Activated CD4-positive, alpha-beta T cell treated with anti-CD3 and anti-CD28 coated beads, Interleukin-2, amount 50 U/mL, for 24 hours (primary cell): ENCODE results near the gene STX8.
"Not testable (repeated sequence)": the region's sequence is repeated elsewhere in the genome, so short reads cannot be mapped to it uniquely, and the experiment has no call there.

ENCODE experiments used
- DNase-seq, 2 donors: peaks; one replicate each; pipeline ENCODE4 v3.0.0-alpha.2; 2020; ENCODE audit warnings: low read depth in 1 of 2, low spot score in 1 of 2

The STX8 gene

GRCh38 chr17:9512323-9513168 is 63.1 kb downstream of the STX8 start:
- no peak for DNase-seq

GRCh38 chr17:9509236-9509816 is 66.3 kb downstream of the STX8 start:
- DNase-seq, result no peak

GRCh38 chr17:9499041-9499440 is 76.6 kb downstream of the STX8 start:
- DNase-seq, result no peak

GRCh38 chr17:9498490-9498889 is 77.1 kb downstream of the STX8 start:
- no peak for DNase-seq

- no peak for DNase-seq
These were observed 87.1 kb downstream of the STX8 start for GRCh38 chr17:9488556-9488955.

- no peak for DNase-seq
These were observed 88.2 kb downstream of the STX8 start for GRCh38 chr17:9487406-9487805.

- no peak for DNase-seq
These were observed 90.8 kb downstream of the STX8 start for GRCh38 chr17:9484789-9485188.

- no peak for DNase-seq
These were observed 95.7 kb downstream of the STX8 start for GRCh38 chr17:9479964-9480363.

- DNase-seq, result no peak
These were observed 96.7 kb downstream of the STX8 start for GRCh38 chr17:9478889-9479288.

GRCh38 chr17:9475101-9475658 is 100.4 kb downstream of the STX8 start:
- no peak for DNase-seq

- DNase-seq, result no peak
These were observed 101.9 kb downstream of the STX8 start for GRCh38 chr17:9473711-9474110.

- DNase-seq, result no peak
These were observed 103.1 kb downstream of the STX8 start for GRCh38 chr17:9472541-9472940.

GRCh38 chr17:9472094-9472493 is 103.5 kb downstream of the STX8 start:
- no peak for DNase-seq

- no peak for DNase-seq
These were observed 105.4 kb downstream of the STX8 start for GRCh38 chr17:9470171-9470570.

GRCh38 chr17:9468937-9469336 is 106.7 kb downstream of the STX8 start:
- DNase-seq, result no peak

- DNase-seq, result no peak
These were observed 107.1 kb downstream of the STX8 start for GRCh38 chr17:9468532-9468931.

GRCh38 chr17:9467518-9467917 is 108.1 kb downstream of the STX8 start:
- DNase-seq, result no peak

- DNase-seq, result no peak
These were observed 110.3 kb downstream of the STX8 start for GRCh38 chr17:9465210-9465921.

GRCh38 chr17:9457005-9457404 is 118.6 kb downstream of the STX8 start:
- no peak for DNase-seq

GRCh38 chr17:9456330-9456729 is 119.3 kb downstream of the STX8 start:
- no peak for DNase-seq

GRCh38 chr17:9451934-9452333 is 123.7 kb downstream of the STX8 start:
- DNase-seq, result no peak

- DNase-seq, result not testable (repeated sequence)
These were observed 128.3 kb downstream of the STX8 start for GRCh38 chr17:9447298-9447697.
